SIG-M5 (cell line): ENCODE data around the gene UBL4A.

Experiments used
- DNase-seq: peaks from one replicate; lab custom pipeline; 2025; lab: John Stamatoyannopoulos, UW

UBL4A gene

GRCh38 chrX:154481911-154482601 lies 4.4 kb downstream of the UBL4A start:
- DNase-seq, result no peak

GRCh38 chrX:154481195-154481594 lies 5.2 kb downstream of the UBL4A start:
- DNase-seq, result no peak

GRCh38 chrX:154478728-154479622 lies 7.4 kb downstream of the UBL4A start, which contains the start of gene LAGE3:
TSS of gene LAGE3 (minus strand) at chrX:154479281. CDS start at chrX:154478915, 366 bp downstream.
- no peak for DNase-seq

GRCh38 chrX:154477891-154478477 lies 8.4 kb downstream of the UBL4A start:
- DNase-seq, result no peak

GRCh38 chrX:154476821-154477220 lies 9.6 kb downstream of the UBL4A start:
- DNase-seq, result no peak

GRCh38 chrX:154473683-154474082 lies 12.7 kb downstream of the UBL4A start:
- DNase-seq, result no peak

- no peak for DNase-seq
These were observed 13.5 kb downstream of the UBL4A start for GRCh38 chrX:154472685-154473632.

- DNase-seq, result no peak
These were observed 14.4 kb downstream of the UBL4A start for GRCh38 chrX:154471839-154472684.

- DNase-seq, result no peak
These were observed 15.4 kb downstream of the UBL4A start for GRCh38 chrX:154470914-154471568.

GRCh38 chrX:154470434-154470833 lies 16.0 kb downstream of the UBL4A start:
- no peak for DNase-seq

GRCh38 chrX:154469880-154470279 lies 16.5 kb downstream of the UBL4A start:
- no peak for DNase-seq

GRCh38 chrX:154469114-154469513 lies 17.3 kb downstream of the UBL4A start:
- no peak for DNase-seq

- no peak for DNase-seq
These were observed 18.2 kb downstream of the UBL4A start for GRCh38 chrX:154468217-154468616.

GRCh38 chrX:154467556-154467955 lies 18.9 kb downstream of the UBL4A start:
- DNase-seq, result no peak

GRCh38 chrX:154466907-154467306 lies 19.5 kb downstream of the UBL4A start:
- DNase-seq, result no peak

- DNase-seq, result no peak
These were observed 20.4 kb downstream of the UBL4A start for GRCh38 chrX:154466036-154466435.

GRCh38 chrX:154465601-154466000 lies 20.8 kb downstream of the UBL4A start:
- no peak for DNase-seq

GRCh38 chrX:154464806-154465365 lies 21.5 kb downstream of the UBL4A start:
- DNase-seq, result no peak

- DNase-seq, result no peak
These were observed 22.7 kb downstream of the UBL4A start for GRCh38 chrX:154463611-154464220.
